ENCODE measurements around the gene OS9.
"Not testable (repeated sequence)": the region's sequence is repeated elsewhere in the genome, so short reads cannot be mapped to it uniquely, and the experiment has no call there.

Gene OS9

GRCh38 chr12:57693659-57694458, at the start of gene OS9:
Gene OS9, plus strand, starts transcription at chr12:57694132. Its CDS starts 30 bp downstream, at chr12:57694162.
- DNase-seq (ENCODE audit: low spot score), result peak; percentile 100
- peak within 1 kb of the TSS; percentile 66 for H3K27ac ChIP-seq
- ChIA-PET POLR2A (ENCODE audit: low non-redundant PET) (no interaction called here), CTCF (interaction anchor here (0.6 to 1.9 kb wide), 11 partner anchors 11 to 112 kb away, joined by 3 to 17 read pairs (median 4); partner anchors contain the start of genes AGAP2 and B4GALNT1)
- TF ChIP-seq CTCF (conservative IDR thresholded peaks at IDR 0.05; ENCODE audit: low read depth), result peak; percentile 88

DNA sequence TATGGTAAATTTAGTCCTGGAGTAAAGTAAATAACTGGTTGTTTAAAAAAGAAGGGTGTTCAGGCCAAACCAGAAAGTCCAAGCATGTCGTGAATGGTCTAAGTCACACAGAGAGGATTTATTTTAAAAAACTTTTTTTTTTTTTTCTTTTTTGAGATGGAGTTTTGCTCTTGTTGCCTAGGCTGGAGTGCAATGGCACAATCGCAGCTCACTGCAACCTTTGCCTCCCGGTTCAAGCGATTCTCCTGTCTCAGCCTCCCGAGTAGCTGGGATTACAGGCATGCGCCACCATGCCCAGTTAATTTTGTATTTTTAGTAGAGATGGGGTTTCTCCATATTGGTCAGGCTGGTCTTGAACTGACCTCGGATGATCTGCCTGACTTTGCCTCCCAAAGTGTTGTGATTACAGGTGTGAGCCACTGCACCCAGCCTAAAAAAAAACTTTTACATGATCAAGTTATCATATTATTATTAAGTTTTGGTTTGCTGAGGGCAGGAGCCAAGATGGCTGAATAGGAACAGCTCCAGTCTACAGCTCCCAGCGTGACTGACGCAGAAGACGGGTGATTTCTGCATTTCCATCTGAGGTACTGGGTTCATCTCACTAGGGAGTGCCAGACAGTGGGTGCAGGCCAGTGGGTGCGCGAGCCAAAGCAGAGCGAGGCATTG, 47.8 kb upstream of the OS9 start:
- H3K27ac ChIP-seq; DNase-seq (ENCODE audit: low spot score); POLR2A ChIA-PET (ENCODE audit: low non-redundant PET): not testable (repeated sequence)
- CTCF ChIA-PET, result interaction anchor here (1.6 kb wide), 1 partner anchor 13 kb away, joined by 8 read pairs; the partner anchor contains the start of gene B4GALNT1

DNA sequence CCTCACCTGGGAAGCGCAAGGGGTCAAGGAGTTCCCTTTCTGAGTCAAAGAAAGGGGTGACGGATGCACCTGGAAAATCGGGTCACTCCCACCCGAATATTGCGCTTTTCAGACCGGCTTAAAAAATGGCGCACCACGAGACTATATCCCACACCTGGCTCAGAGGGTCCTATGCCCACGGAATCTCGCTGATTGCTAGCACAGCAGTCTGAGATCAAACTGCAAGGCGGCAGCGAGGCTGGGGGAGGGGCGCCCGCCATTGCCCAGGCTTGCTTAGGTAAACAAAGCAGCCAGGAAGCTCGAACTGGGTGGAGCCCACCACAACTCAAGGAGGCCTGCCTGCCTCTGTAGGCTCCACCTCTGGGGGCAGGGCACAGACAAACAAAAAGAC, 47.3 kb upstream of the OS9 start:
- CTCF ChIA-PET; POLR2A ChIA-PET (ENCODE audit: low non-redundant PET); DNase-seq (ENCODE audit: low spot score); H3K27ac ChIP-seq: not testable (repeated sequence)

- no peak overlapping the region for H3K27ac ChIP-seq
- CTCF ChIA-PET, result no interaction called here
- POLR2A ChIA-PET (ENCODE audit: low non-redundant PET), result no interaction called here
- no peak for DNase-seq (ENCODE audit: low spot score)
- TF ChIP-seq CTCF (conservative IDR thresholded peaks at IDR 0.05; ENCODE audit: low read depth), result no peak
Observed at GRCh38 chr12:57654042-57654441, 39.9 kb upstream of the OS9 start.

DNA sequence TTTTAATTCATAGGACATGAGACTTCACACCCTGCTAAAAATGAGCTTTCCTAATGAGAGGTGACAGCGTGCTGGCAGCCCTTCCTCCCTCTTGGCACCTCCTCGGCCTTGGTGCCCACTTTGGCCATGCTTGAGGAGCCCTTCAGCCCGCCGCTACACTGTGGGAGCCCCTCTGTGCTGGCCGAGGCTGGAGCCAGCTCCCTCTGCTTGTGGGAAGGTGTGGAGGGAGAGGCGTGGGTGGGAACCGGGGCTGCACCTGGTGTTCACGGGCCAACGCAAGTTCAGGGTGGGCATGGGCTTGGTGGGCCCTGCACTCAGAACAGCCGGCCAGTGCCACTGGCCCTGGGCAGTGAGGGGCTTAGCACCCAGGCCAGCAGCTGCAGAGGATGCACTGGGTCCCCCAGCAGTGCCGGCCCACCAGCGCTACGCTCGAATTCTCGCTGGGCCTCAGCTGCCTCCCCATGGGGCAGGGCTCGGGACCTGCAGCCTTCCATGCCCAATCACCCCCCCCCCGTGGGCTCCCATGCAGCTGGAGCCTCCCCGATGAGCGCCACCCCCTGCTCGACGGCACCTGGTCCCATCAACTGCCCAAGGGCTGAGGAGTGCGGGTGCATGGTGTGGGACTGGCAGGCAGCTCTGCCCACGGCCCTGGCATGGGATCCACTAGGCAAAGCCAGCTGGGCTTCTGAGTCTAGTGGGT, 38.2 kb upstream of the OS9 start:
- no peak for TF ChIP-seq CTCF (conservative IDR thresholded peaks at IDR 0.05; ENCODE audit: low read depth)
- ChIA-PET POLR2A (ENCODE audit: low non-redundant PET) (no interaction called here), CTCF (interaction anchor here (0.6 kb wide), 4 partner anchors 13 to 51 kb away, joined by 3 to 7 read pairs (median 4); partner anchors contain the start of genes B4GALNT1 and DTX3)
- no peak overlapping the region for H3K27ac ChIP-seq
- no peak for DNase-seq (ENCODE audit: low spot score)

DNA sequence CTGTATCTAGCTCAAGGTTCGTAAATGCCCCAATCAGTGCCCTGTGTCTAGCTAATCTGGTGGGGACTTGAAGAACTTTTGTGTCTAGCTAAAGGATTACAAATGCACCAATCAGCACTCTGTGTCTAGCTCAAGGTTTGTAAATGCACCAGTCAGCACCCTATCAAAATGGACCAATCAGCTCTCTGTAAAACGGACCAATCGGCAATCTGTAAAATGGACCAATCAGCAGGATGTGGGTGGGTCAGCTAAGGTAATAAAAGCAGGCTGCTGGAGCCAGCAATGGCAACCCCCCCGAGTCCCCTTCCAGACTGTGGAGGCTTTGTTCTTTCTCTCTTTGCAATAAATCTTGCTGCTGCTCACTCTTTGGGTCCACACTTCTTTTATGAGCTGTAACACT, 37.5 kb upstream of the OS9 start:
- DNase-seq (ENCODE audit: low spot score); H3K27ac ChIP-seq; POLR2A ChIA-PET (ENCODE audit: low non-redundant PET): not testable (repeated sequence)
- CTCF ChIA-PET, result interaction anchor here (0.7 kb wide), 3 partner anchors 16 to 198 kb away, joined by 3 read pairs; partner anchors contain the start of gene B4GALNT1

- TF ChIP-seq CTCF (conservative IDR thresholded peaks at IDR 0.05; ENCODE audit: low read depth), result no peak
- peak; percentile 4 for DNase-seq (ENCODE audit: low spot score)
- ChIA-PET POLR2A (ENCODE audit: low non-redundant PET) (interaction anchor here (0.6 kb wide), 1 partner anchor 279 kb away, joined by 4 read pairs; no protein-coding TSS in a partner anchor), CTCF (interaction anchor here (0.7 kb wide), 1 partner anchor 11 kb away, joined by 4 read pairs; no protein-coding TSS in a partner anchor)
- H3K27ac ChIP-seq, result no peak overlapping the region; the same call in 1 of the 2 replicates
Observed at GRCh38 chr12:57657744-57658143, 36.2 kb upstream of the OS9 start.

Data from RWPE1 (cell line).